ENCODE results near the gene SARDH.
A peak's percentile ranks its signal among the peaks of the same experiment; 100 is the strongest.
"Not testable (repeated sequence)": the region's sequence is repeated elsewhere in the genome, so short reads cannot be mapped to it uniquely, and the experiment has no call there.

Gene SARDH

GRCh38 chr9:133766234-133766633 lies 28.1 kb upstream of the SARDH start:
- in situ Hi-C loops (cut with HindIII; ENCODE audit: low pct_ligation_motif_present, low pct_unique_long_range_greater_than_20kb, low sequenced_read_pairs); DNase-seq: not testable (repeated sequence)

GRCh38 chr9:133763272-133764183 lies 25.4 kb upstream of the SARDH start:
- in situ Hi-C loops (cut with HindIII; ENCODE audit: low pct_ligation_motif_present, low pct_unique_long_range_greater_than_20kb, low sequenced_read_pairs) = no loop called here
- no peak for DNase-seq

- DNase-seq = no peak
- in situ Hi-C loops (cut with HindIII; ENCODE audit: low pct_ligation_motif_present, low pct_unique_long_range_greater_than_20kb, low sequenced_read_pairs) = no loop called here
Observed at GRCh38 chr9:133762488-133763271, 24.5 kb upstream of the SARDH start.

- no peak for DNase-seq
- in situ Hi-C loops (cut with HindIII; ENCODE audit: low pct_ligation_motif_present, low pct_unique_long_range_greater_than_20kb, low sequenced_read_pairs) = no loop called here
Observed at GRCh38 chr9:133761641-133762248, 23.6 kb upstream of the SARDH start.

- no peak for DNase-seq
- in situ Hi-C loops (cut with HindIII; ENCODE audit: low pct_ligation_motif_present, low pct_unique_long_range_greater_than_20kb, low sequenced_read_pairs) = no loop called here
Observed at GRCh38 chr9:133760713-133761290, 22.6 kb upstream of the SARDH start.

GRCh38 chr9:133759946-133760345 lies 21.8 kb upstream of the SARDH start:
- in situ Hi-C loops (cut with HindIII; ENCODE audit: low pct_ligation_motif_present, low pct_unique_long_range_greater_than_20kb, low sequenced_read_pairs) = no loop called here
- no peak for DNase-seq

GRCh38 chr9:133759146-133759900 lies 21.2 kb upstream of the SARDH start:
- in situ Hi-C loops (cut with HindIII; ENCODE audit: low pct_ligation_motif_present, low pct_unique_long_range_greater_than_20kb, low sequenced_read_pairs) = no loop called here
- no peak for DNase-seq

GRCh38 chr9:133758228-133758627 lies 20.1 kb upstream of the SARDH start:
- DNase-seq = no peak
- in situ Hi-C loops (cut with HindIII; ENCODE audit: low pct_ligation_motif_present, low pct_unique_long_range_greater_than_20kb, low sequenced_read_pairs) = no loop called here

- no peak for DNase-seq
- in situ Hi-C loops (cut with HindIII; ENCODE audit: low pct_ligation_motif_present, low pct_unique_long_range_greater_than_20kb, low sequenced_read_pairs) = no loop called here
Observed at GRCh38 chr9:133754688-133755227, 16.6 kb upstream of the SARDH start.

- in situ Hi-C loops (cut with HindIII; ENCODE audit: low pct_ligation_motif_present, low pct_unique_long_range_greater_than_20kb, low sequenced_read_pairs) = no loop called here
- DNase-seq = no peak
Observed at GRCh38 chr9:133754187-133754586, 16.0 kb upstream of the SARDH start.

- in situ Hi-C loops (cut with HindIII; ENCODE audit: low pct_ligation_motif_present, low pct_unique_long_range_greater_than_20kb, low sequenced_read_pairs) = no loop called here
- DNase-seq = no peak
Observed at GRCh38 chr9:133752739-133753446, 14.7 kb upstream of the SARDH start.

GRCh38 chr9:133750982-133751649 lies 13.0 kb upstream of the SARDH start:
- no peak for DNase-seq
- in situ Hi-C loops (cut with HindIII; ENCODE audit: low pct_ligation_motif_present, low pct_unique_long_range_greater_than_20kb, low sequenced_read_pairs) = no loop called here

GRCh38 chr9:133747309-133747708 lies 9.2 kb upstream of the SARDH start:
- DNase-seq = no peak
- in situ Hi-C loops (cut with HindIII; ENCODE audit: low pct_ligation_motif_present, low pct_unique_long_range_greater_than_20kb, low sequenced_read_pairs) = no loop called here

GRCh38 chr9:133744528-133744927 lies 6.4 kb upstream of the SARDH start:
- DNase-seq; in situ Hi-C loops (cut with HindIII; ENCODE audit: low pct_ligation_motif_present, low pct_unique_long_range_greater_than_20kb, low sequenced_read_pairs): not testable (repeated sequence)

GRCh38 chr9:133742849-133743444 lies 4.8 kb upstream of the SARDH start:
- in situ Hi-C loops (cut with HindIII; ENCODE audit: low pct_ligation_motif_present, low pct_unique_long_range_greater_than_20kb, low sequenced_read_pairs) = no loop called here
- peak; percentile 68 for DNase-seq

- no peak for DNase-seq
- in situ Hi-C loops (cut with HindIII; ENCODE audit: low pct_ligation_motif_present, low pct_unique_long_range_greater_than_20kb, low sequenced_read_pairs) = no loop called here
Observed at GRCh38 chr9:133742251-133742650, 4.1 kb upstream of the SARDH start.

GRCh38 chr9:133741716-133742115 lies 3.6 kb upstream of the SARDH start:
- no peak for DNase-seq
- in situ Hi-C loops (cut with HindIII; ENCODE audit: low pct_ligation_motif_present, low pct_unique_long_range_greater_than_20kb, low sequenced_read_pairs) = no loop called here

Measured in ACHN (cell line).